ENCODE results near the gene ACTBL2.

DNA sequence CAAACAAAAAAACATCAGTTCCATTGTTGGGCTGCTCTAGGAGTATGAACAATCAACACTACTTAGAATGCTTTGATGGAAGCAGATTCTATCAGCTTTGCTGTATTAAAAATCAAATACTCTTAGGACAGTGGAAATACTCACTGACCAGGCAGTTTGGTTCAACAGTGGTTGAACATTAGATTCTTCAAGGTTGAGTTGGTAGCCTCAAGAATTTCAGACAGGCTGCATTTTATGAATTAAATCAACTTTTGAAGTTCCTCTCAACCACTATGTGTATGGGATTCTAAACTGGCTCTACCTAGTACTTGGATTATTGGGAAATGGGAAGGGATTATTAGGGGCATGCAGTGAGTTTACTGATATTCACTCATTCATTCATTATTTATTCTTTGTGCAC is 35.0 kb downstream of the ACTBL2 start:
- TF ChIP-seq, protein P1, sequence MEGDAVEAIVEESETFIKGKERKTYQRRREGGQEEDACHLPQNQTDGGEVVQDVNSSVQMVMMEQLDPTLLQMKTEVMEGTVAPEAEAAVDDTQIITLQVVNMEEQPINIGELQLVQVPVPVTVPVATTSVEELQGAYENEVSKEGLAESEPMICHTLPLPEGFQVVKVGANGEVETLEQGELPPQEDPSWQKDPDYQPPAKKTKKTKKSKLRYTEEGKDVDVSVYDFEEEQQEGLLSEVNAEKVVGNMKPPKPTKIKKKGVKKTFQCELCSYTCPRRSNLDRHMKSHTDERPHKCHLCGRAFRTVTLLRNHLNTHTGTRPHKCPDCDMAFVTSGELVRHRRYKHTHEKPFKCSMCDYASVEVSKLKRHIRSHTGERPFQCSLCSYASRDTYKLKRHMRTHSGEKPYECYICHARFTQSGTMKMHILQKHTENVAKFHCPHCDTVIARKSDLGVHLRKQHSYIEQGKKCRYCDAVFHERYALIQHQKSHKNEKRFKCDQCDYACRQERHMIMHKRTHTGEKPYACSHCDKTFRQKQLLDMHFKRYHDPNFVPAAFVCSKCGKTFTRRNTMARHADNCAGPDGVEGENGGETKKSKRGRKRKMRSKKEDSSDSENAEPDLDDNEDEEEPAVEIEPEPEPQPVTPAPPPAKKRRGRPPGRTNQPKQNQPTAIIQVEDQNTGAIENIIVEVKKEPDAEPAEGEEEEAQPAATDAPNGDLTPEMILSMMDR (IDR thresholded peaks at IDR 0.05): no peak
- no peak for TF ChIP-seq POLR2A (IDR thresholded peaks at IDR 0.05)
- no peak for TF ChIP-seq POLR2AphosphoS5 (IDR thresholded peaks at IDR 0.05)

Data from breast epithelium (tissue), 3 donors.